ENCODE results near the gene FADS6.

GRCh38 chr17:74862919-74863318, 30.5 kb downstream of the FADS6 start:
- no peak for TF ChIP-seq CTCF (conservative IDR thresholded peaks at IDR 0.05; ENCODE audit: low read depth in 2 of 2)
- no peak for TF ChIP-seq ETS1 (IDR thresholded peaks at IDR 0.05)
- no peak for TF ChIP-seq EZH2 (IDR thresholded peaks at IDR 0.05; ENCODE audit: low read depth, unreplicated experiment)
- TF ChIP-seq POLR2AphosphoS5 (IDR thresholded peaks at IDR 0.05; ENCODE audit: low read depth): no peak
- TF ChIP-seq JUNB (IDR thresholded peaks at IDR 0.05; ENCODE audit: unreplicated experiment): no peak
- TF ChIP-seq EZH2phosphoT487 (IDR thresholded peaks at IDR 0.05; ENCODE audit: unreplicated experiment): no peak
- no peak for TF ChIP-seq REST (IDR thresholded peaks at IDR 0.05; ENCODE audit: unreplicated experiment)
- TF ChIP-seq ZNF114 (CRISPR knock-in tag; IDR thresholded peaks at IDR 0.05): no peak
- no peak for TF ChIP-seq NANOG (IDR thresholded peaks at IDR 0.05; ENCODE audit: borderline replicate concordance)
- no peak for TF ChIP-seq CREB1 (CRISPR knock-in tag; IDR thresholded peaks at IDR 0.05; ENCODE audit: low read depth)

Data from GM23338 (cell line).